SK-N-SH (cell line): ENCODE data around the gene ATP6AP1.

Experiments
- CTCF ChIP-seq: fragments of 200-600 bp; sonication (generic); IDR thresholded peaks from 2 replicates; pipeline ENCODE4 v1.6.1; 2017; ENCODE audit warnings: antibody characterized with exemption, mild to moderate bottlenecking, moderate library complexity
- ELF1 ChIP-seq: IDR thresholded peaks from 2 replicates; pipeline ENCODE4 v1.4.0; 2012
- EP300 ChIP-seq, 2 experiments: IDR thresholded peaks; 2 replicates each; pipeline versions ENCODE4 v1.4.0 to v1.6.1; 2012; ENCODE audit warnings: borderline replicate concordance in 1 of 2, low read depth in 1 of 2, low read length in 1 of 2
- FOXM1 ChIP-seq: IDR thresholded peaks from 2 replicates; pipeline ENCODE4 v1.4.0; 2012; ENCODE audit warnings: low read depth, mild to moderate bottlenecking
- GABPA ChIP-seq: IDR thresholded peaks from 2 replicates; pipeline ENCODE4 v1.4.0; 2012; ENCODE audit warnings: low read depth, mild to moderate bottlenecking
- GATA2 ChIP-seq: sonication (generic); formaldehyde crosslinking; IDR thresholded peaks from 2 replicates; pipeline ENCODE4 v1.5.0; 2020; ENCODE audit warnings: mild to moderate bottlenecking, missing genetic modification reagents
- POLR2AphosphoS5 ChIP-seq: IDR thresholded peaks from 2 replicates; pipeline ENCODE4 v1.6.1; 2012; ENCODE audit warnings: low read depth, low read length
- REST ChIP-seq: IDR thresholded peaks from 2 replicates; pipeline ENCODE4 v1.6.1; 2012; ENCODE audit warnings: mild to moderate bottlenecking, low read depth, low read length, moderate library complexity
- SMC3 ChIP-seq: IDR thresholded peaks from 2 replicates; pipeline ENCODE4 v1.6.1; 2012; ENCODE audit warnings: low read depth, low read length, improper control_type of control experiment
- TAF1 ChIP-seq: IDR thresholded peaks from 2 replicates; pipeline ENCODE4 v1.6.1; 2012; ENCODE audit warnings: low read depth, mild to moderate bottlenecking, low read length, moderate library complexity, borderline replicate concordance
- USF2 ChIP-seq: fragments of 150-350 bp; IDR thresholded peaks from 2 replicates; pipeline ENCODE4 v1.6.1; 2017; ENCODE audit warnings: antibody characterized with exemption, low read length, low read depth, borderline replicate concordance
- TF ChIP-seq, protein P1 (sequence below): IDR thresholded peaks from 2 replicates; pipeline ENCODE4 v1.4.0; 2012; ENCODE audit warnings: low read depth
- TF ChIP-seq, protein P2 (sequence below): IDR thresholded peaks from 2 replicates; pipeline ENCODE4 v1.4.0; 2012; ENCODE audit warnings: low read depth, borderline replicate concordance

DNA sequence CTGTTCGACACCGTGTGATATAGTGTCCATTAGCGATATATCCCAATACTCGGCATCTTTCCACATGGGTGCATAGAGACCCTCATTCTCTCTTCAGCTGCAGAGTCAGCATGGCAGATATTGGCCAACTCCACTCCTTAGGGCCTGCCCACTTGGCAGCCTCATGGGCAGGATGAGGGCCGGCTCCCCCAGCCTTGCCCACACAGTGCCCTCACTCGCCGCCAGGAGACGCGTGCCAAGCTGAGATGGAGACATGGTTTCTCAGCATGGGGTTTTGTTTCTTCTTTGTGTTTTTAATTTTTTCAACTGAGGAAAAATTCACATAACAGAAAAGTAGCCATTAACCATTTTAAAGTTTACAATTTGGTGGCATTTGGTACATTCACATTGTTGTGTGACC is 24.3 kb downstream of the ATP6AP1 start:
- TF ChIP-seq, protein P1, sequence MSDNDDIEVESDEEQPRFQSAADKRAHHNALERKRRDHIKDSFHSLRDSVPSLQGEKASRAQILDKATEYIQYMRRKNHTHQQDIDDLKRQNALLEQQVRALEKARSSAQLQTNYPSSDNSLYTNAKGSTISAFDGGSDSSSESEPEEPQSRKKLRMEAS: no peak
- TF ChIP-seq USF2: no peak
- TF ChIP-seq REST: no peak
- no peak for TF ChIP-seq GABPA
- no peak for TF ChIP-seq CTCF
- no peak for TF ChIP-seq POLR2AphosphoS5
- no peak for TF ChIP-seq GATA2 (CRISPR knock-in tag)
- TF ChIP-seq, protein P2, sequence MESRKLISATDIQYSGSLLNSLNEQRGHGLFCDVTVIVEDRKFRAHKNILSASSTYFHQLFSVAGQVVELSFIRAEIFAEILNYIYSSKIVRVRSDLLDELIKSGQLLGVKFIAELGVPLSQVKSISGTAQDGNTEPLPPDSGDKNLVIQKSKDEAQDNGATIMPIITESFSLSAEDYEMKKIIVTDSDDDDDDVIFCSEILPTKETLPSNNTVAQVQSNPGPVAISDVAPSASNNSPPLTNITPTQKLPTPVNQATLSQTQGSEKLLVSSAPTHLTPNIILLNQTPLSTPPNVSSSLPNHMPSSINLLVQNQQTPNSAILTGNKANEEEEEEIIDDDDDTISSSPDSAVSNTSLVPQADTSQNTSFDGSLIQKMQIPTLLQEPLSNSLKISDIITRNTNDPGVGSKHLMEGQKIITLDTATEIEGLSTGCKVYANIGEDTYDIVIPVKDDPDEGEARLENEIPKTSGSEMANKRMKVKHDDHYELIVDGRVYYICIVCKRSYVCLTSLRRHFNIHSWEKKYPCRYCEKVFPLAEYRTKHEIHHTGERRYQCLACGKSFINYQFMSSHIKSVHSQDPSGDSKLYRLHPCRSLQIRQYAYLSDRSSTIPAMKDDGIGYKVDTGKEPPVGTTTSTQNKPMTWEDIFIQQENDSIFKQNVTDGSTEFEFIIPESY: no peak
- no peak for TF ChIP-seq TAF1
- no peak for TF ChIP-seq SMC3
- no peak for TF ChIP-seq EP300 (IDR thresholded peaks at IDR 0.05; ENCODE audit: borderline replicate concordance in 1 of 2, low read depth in 1 of 2, low read length in 1 of 2)
- TF ChIP-seq FOXM1: no peak
- no peak for TF ChIP-seq ELF1
